HG02981 (cell line): ENCODE measurements around the gene MAPKAP1.

ENCODE experiments used
- ATAC-seq: cut with Tn5 transposase; IDR thresholded peaks from one replicate; pipeline ENCODE4 v1.9.1; 2021; ENCODE audit warnings: mild to moderate bottlenecking, moderate library complexity; ENCODE audit not compliant: unreplicated experiment

MAPKAP1 gene

DNA sequence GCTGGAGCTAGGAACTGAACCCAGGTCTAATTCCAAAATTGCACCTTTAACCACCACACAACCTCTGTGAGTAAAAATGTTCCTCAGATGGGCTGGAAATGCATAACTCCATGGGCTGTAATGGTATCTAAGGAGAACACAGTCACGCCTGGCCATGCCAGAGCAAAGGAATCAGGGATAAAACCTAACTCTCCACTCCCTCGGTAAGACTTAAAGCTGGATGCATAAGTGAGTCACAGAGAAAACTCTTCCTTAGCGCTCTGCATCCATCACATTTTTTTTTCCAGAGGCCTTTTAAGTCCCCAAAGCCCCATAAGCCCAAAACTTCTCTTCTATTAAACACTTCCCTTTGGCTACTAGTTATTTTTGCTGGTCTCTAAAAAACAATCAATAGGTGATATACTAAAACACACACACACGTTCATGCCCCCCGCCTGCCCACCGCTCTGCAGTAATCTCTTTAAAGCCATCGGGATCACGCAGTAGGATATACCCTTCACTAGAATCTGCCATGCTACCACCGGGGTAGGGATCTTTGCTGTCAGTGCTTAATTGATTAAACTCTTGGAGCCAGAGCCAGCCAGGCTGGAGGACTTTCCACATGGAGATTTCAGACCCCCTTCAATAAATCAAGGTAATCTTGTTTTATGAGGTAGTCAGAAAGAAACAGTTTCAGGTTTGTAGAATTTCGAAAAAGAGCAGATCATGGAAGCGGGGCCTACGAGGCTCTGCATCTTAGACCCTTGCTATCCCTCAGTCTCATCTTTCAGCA lies 212.9 kb downstream of the MAPKAP1 start:
- ATAC-seq = no peak

DNA sequence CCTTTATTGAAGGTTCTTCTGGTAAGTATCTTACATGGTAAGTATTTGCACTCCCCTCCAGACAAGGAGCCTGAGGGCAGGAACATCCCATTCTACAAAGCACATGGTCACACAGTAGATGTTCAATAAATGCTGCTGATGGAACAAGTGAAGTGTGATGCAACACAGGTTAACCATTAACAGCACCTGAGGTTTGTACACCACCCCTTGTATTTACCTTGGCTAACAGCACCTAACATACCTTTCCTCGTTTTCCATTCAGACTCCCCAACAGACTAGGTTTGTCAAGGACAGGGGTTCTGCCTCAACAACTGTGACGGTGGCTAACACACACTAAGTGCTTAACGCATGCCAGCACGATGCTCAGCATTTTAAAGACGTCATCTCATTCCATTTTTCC lies 213.6 kb downstream of the MAPKAP1 start:
- ATAC-seq = no peak

GRCh38 chr9:125492719-125493118 lies 214.3 kb downstream of the MAPKAP1 start:
- ATAC-seq = no peak

- ATAC-seq = no peak
Observed at GRCh38 chr9:125487842-125488241, 219.2 kb downstream of the MAPKAP1 start.

DNA sequence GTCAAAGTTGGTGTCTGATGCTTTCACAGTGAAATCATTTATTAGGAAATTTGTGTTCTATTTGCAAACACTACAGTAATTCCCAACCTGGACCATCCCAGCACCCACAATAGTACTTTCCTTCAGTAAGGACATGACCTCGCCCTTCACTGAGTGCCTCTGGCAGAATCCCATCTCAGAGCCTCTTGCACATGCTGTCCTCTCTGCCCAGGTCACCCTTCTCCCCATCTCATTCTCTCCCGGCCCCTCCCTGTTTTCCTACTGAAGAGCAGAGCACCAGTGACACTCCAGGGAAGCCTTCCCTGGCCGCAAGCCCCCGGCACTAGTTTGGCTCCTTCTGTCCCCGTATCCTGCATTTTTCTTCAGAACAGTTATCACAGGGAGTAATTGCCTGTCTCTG lies 220.4 kb downstream of the MAPKAP1 start:
- ATAC-seq = no peak

GRCh38 chr9:125486152-125486508 lies 220.9 kb downstream of the MAPKAP1 start:
- no peak for ATAC-seq

DNA sequence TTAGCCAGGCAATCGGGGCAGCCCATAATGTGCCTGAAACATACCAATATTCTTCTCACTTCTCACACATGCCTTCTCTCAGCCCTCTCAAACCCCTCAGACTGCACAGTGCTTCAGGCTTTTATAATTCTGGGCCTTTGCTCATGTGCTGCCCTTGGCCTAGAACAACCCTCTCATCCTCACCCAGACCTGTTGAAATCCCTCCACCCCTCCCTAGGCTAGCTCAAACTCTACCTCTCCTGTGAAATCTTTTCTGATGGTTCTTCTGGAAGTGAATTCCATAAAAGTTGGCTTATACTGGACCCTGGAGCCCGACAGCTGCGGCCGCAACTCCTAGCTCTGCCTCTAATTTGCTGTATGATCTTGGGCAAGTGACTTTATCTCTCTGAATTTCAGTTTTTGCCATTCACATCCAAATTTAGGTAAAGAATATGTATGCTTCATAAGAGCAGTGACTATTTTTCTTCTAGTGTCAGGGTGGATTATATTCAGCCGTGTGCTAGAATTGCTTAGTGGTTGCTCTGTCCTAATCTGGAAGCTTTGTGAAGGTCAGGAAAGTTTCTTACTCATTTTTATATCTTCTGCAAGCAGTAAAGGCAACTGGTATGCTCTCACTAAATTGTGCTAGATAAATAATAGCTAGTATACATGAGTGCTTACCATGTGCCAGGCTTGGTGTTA lies 221.4 kb downstream of the MAPKAP1 start:
- no peak for ATAC-seq

DNA sequence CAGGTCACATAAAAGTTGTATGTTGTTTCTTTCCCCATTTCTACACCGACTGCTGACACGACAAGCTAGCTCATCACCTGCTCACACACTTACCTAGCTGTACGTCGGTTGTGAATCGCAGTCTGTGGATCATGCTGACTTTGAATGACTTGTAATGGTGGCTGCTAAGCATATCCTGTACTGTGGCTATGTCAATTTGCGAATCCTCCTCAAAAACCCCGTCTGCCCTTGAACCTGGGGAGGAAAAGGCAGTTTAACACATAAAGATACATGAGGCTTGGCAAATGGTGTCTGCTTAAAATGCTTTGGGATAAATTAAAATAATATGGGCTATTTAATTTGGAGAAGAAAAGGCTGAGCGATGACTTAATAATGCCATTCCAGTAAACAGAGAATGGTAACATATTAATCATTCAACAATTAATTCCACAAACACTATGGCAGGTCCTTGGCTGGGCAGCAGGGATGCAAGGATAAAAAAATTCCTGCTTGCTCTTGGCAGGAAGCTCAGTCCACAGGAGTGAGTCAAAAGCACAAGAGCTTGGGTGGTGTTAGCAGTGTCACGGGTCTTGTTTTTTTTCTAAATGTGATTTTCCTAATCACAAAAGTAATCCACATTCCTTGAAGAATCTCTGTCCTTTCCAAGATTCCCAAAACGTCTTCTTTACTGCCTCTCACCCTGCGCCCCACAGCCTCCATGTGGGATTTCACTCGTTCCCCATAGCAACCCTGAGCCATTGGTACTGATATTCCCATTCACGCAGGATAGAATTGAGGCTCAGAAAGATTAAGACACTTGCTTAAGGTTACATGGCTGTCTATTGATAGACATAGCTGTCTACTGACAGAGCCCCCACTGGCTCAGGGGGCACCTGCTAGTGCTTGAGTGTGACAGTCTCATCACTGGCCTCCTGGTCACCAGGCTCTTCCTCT lies 222.4 kb downstream of the MAPKAP1 start:
- ATAC-seq = no peak

GRCh38 chr9:125483697-125484096 lies 223.3 kb downstream of the MAPKAP1 start:
- no peak for ATAC-seq

DNA sequence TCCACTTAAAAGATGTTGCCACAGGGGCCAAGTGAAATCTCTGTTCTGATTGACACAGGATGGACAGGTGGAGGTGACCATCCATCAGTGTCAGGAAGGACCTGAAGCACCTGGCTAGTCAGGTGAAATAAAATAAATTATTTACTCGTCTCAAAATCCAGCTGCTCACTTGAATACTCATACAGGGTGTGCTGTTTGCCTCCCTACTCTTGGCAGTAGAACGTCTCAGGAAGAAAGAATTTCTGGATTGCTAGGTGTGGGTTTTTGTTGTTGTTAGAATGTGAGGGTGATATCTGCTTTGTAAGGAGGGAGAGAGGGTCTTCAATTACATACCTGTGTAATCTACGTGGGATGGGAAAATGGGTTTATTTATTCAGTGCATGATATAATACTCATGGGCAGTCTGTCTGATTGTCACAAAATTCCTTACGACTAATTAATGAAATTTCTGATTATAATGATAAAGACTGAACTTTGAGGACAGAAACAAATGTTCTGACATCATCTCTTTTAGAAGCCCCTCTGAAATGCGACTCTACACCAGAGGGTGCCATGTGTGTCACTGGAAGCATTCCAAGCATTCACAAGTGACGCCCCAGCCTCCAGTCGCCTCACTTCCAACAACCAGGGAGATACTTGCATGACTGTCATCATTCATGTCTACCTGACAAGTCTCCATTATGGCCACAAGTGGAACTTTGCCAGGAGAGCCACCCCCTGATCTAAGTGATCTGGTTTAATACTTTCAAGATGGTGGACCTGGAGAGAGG lies 227.0 kb downstream of the MAPKAP1 start:
- no peak for ATAC-seq

DNA sequence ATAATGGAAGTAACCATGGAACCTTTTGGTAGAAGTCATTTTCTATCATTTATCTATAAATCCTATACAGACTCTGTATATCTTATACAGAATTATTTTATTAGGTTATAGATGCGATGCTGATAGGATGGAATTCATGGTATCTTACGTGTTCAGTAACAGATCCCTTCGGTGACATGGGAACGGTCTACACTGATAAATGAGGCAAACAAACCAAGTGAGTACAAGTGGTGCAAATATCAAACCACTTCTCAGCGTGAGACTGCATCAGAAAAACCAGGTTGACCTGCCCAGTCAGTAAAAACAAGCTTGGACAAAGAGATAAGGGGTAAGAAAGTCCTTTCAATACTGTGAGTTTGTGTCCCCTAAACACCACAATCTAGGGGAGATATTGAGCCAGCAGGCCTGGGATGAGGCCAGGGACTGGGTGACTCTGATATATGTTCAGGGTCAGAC lies 229.9 kb downstream of the MAPKAP1 start:
- no peak for ATAC-seq

DNA sequence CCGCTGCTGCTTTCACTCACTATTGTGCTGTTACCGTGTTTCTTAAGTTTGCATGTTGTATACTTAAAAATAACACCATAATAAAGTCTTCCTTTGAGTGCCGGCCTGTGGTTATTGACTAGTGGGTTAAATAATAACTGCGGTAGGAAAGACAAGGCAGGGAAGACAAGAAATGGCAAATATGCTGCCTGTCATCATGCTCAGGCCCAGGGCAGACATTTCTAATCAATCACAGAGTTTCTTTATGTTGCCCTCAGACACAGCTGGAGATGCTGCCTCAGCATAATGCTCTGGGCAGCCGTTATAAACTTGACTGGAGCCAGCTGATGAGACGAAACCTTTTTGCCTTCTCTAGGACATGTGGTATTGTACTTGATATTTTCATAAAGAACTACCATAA lies 230.4 kb downstream of the MAPKAP1 start:
- ATAC-seq = no peak

DNA sequence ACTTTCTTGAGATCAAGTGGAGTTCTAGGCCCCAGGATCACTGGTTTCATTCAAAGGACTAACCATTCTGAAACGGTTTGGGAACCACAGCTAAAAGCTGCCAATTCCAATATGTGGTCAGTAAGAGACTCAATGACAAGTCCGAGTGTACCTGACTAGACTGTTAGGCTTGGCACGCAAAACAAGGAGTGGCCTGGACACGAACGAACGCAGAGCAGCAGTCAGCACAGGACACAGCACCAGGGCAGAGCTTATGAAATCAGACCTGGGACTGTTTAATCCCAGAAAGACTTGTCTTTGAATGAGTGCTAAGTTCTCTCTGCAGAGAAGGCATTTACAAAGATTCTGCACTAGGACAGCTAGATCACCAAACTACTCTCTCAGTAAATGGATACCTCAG lies 231.6 kb downstream of the MAPKAP1 start:
- no peak for ATAC-seq

GRCh38 chr9:125472926-125473701 lies 233.9 kb downstream of the MAPKAP1 start:
- no peak for ATAC-seq

DNA sequence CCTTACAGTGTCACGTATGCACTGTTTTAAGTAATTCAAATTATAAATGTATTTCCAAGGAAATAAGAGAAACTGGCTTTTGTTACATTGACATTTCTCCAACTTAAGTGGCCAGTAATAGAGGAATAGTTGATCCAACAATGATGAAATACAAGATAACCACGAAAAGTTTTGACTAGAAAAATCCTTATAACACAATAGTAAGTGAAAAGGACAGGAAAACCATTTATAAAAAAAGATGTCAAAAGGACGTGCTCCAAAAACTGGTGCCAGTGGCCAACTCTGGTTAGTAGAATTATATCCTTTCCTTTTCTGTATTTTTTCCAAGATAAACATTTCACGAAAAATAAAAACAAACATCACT lies 234.5 kb downstream of the MAPKAP1 start:
- ATAC-seq = no peak

DNA sequence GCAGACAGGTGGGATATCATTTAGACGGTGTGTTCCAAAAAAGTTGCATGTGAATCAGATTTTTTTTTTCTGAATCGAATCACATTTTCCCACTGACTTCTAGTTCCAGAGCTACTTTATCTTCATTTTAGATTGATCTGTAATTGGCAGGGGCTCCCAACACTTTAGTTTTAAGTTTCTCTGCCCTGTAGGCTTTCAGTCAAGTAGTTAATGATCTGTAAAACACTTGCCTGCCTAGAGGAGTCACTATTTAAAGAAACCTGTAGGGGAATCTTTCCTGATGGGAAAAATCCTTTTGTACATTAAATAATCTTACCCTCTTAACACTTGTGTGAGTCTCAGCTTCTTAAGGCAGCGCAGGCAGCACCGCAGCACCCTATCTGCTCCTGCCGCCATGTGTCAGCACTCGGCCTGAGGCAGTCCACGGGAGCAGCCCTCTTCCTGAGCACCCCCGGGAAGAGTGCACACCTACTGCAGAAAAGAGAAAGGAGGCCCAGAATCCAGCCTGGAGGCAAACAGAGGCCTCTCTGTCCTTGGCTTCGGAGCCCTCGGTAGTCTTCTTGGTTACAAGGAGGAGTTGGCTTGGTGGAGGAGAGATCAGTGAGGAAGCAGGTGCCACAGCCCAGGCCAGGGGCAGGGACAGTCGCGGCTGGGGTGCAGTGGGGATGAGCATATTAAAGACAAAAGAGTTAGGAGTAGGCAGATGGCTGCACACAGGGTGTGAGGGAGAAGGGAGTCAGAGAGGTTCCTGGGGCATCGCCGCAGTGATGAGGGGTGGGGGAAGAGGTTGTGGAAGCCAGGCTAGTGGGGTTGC lies 236.0 kb downstream of the MAPKAP1 start:
- no peak for ATAC-seq

- ATAC-seq = no peak
Observed at GRCh38 chr9:125470189-125470588, 236.8 kb downstream of the MAPKAP1 start.

GRCh38 chr9:125468646-125469045 lies 238.4 kb downstream of the MAPKAP1 start:
- ATAC-seq = no peak

- no peak for ATAC-seq
Observed at GRCh38 chr9:125467116-125467740, 239.8 kb downstream of the MAPKAP1 start.
